ENCODE measurements around the gene SLC12A5.

SLC12A5 gene

GRCh38 chr20:46054606-46055005 is 25.6 kb downstream of the SLC12A5 start:
- DNase-seq (ENCODE audit: low read depth in 2 of 2), result no peak

GRCh38 chr20:46055269-46055668 is 26.3 kb downstream of the SLC12A5 start:
- DNase-seq (ENCODE audit: low read depth in 2 of 2), result no peak

- DNase-seq (ENCODE audit: low read depth in 2 of 2), result no peak
These were observed 27.2 kb downstream of the SLC12A5 start for GRCh38 chr20:46056027-46056833.

GRCh38 chr20:46056970-46057855 is 28.2 kb downstream of the SLC12A5 start:
- no peak for DNase-seq (ENCODE audit: low read depth in 2 of 2)

- DNase-seq (ENCODE audit: low read depth in 2 of 2), result peak in 1 of 2 experiments; percentile 15
These were observed 29.0 kb downstream of the SLC12A5 start for GRCh38 chr20:46057856-46058598.

- DNase-seq (ENCODE audit: low read depth in 2 of 2), result no peak
These were observed 29.7 kb downstream of the SLC12A5 start for GRCh38 chr20:46058599-46059281.

- DNase-seq (ENCODE audit: low read depth in 2 of 2), result no peak
These were observed 31.4 kb downstream of the SLC12A5 start for GRCh38 chr20:46060301-46060881.

- DNase-seq (ENCODE audit: low read depth in 2 of 2), result no peak
These were observed 32.0 kb downstream of the SLC12A5 start for GRCh38 chr20:46060975-46061374.

- no peak for DNase-seq (ENCODE audit: low read depth in 2 of 2)
These were observed 33.1 kb downstream of the SLC12A5 start for GRCh38 chr20:46062151-46062550.

GRCh38 chr20:46062621-46063020 is 33.6 kb downstream of the SLC12A5 start:
- DNase-seq (ENCODE audit: low read depth in 2 of 2), result no peak

- no peak for DNase-seq (ENCODE audit: low read depth in 2 of 2)
These were observed 34.1 kb downstream of the SLC12A5 start for GRCh38 chr20:46063151-46063550.

- DNase-seq (ENCODE audit: low read depth in 2 of 2), result no peak
These were observed 34.6 kb downstream of the SLC12A5 start for GRCh38 chr20:46063652-46064054.

- DNase-seq (ENCODE audit: low read depth in 2 of 2), result no peak
These were observed 36.0 kb downstream of the SLC12A5 start for GRCh38 chr20:46065006-46065405.

- DNase-seq (ENCODE audit: low read depth in 2 of 2), result no peak
These were observed 36.7 kb downstream of the SLC12A5 start for GRCh38 chr20:46065691-46066090.

- DNase-seq (ENCODE audit: low read depth in 2 of 2), result no peak
These were observed 41.3 kb downstream of the SLC12A5 start for GRCh38 chr20:46070215-46070900.

- DNase-seq (ENCODE audit: low read depth in 2 of 2), result no peak
These were observed 42.6 kb downstream of the SLC12A5 start for GRCh38 chr20:46071573-46071972.

GRCh38 chr20:46073024-46073423 is 44.0 kb downstream of the SLC12A5 start:
- no peak for DNase-seq (ENCODE audit: low read depth in 2 of 2)

GRCh38 chr20:46073443-46073842 is 44.4 kb downstream of the SLC12A5 start:
- DNase-seq (ENCODE audit: low read depth in 2 of 2), result no peak

- no peak for DNase-seq (ENCODE audit: low read depth in 2 of 2)
These were observed 45.0 kb downstream of the SLC12A5 start for GRCh38 chr20:46074006-46074405.

- no peak for DNase-seq (ENCODE audit: low read depth in 2 of 2)
These were observed 47.8 kb downstream of the SLC12A5 start for GRCh38 chr20:46076806-46077205.

All from stimulated activated CD4-positive, alpha-beta T cell treated with anti-CD3 and anti-CD28 coated beads, Interleukin-12 subunit alpha, Interleukin-12 subunit beta, amount 100 ng/mL, for 24 hours (primary cell).